HG02970 (cell line): ENCODE results near the gene ARHGAP42.

ENCODE experiments used
- ATAC-seq: cut with Tn5 transposase; IDR thresholded peaks from one replicate; pipeline ENCODE4 v1.9.1; 2021; ENCODE audit warnings: mild to moderate bottlenecking, moderate library complexity, moderate number of reproducible peaks; ENCODE audit not compliant: unreplicated experiment, low FRiP score

ARHGAP42 gene

GRCh38 chr11:100681064-100681502, 6.0 kb upstream of the ARHGAP42 start:
- ATAC-seq, result peak; percentile 100

GRCh38 chr11:100682247-100682969, 4.7 kb upstream of the ARHGAP42 start:
- no peak for ATAC-seq

- no peak for ATAC-seq
These were observed 4.0 kb upstream of the ARHGAP42 start for GRCh38 chr11:100683126-100683525.

- ATAC-seq, result no peak
These were observed 2.7 kb upstream of the ARHGAP42 start for GRCh38 chr11:100684101-100685065.

- ATAC-seq, result no peak
These were observed 523 bp upstream of the ARHGAP42 start for GRCh38 chr11:100686476-100687053.

- ATAC-seq, result peak; percentile 49
These were observed 725 bp downstream of the ARHGAP42 start for GRCh38 chr11:100687630-100688395.

- no peak for ATAC-seq
These were observed 2.1 kb downstream of the ARHGAP42 start for GRCh38 chr11:100689141-100689540.

- ATAC-seq, result no peak
These were observed 5.0 kb downstream of the ARHGAP42 start for GRCh38 chr11:100691896-100692653.

- no peak for ATAC-seq
These were observed 8.8 kb downstream of the ARHGAP42 start for GRCh38 chr11:100695911-100696310.

- ATAC-seq, result no peak
These were observed 16.1 kb downstream of the ARHGAP42 start for GRCh38 chr11:100703139-100703538.

- no peak for ATAC-seq
These were observed 16.9 kb downstream of the ARHGAP42 start for GRCh38 chr11:100703801-100704575.

- no peak for ATAC-seq
These were observed 18.4 kb downstream of the ARHGAP42 start for GRCh38 chr11:100705447-100705846.

GRCh38 chr11:100706179-100706578, 19.1 kb downstream of the ARHGAP42 start:
- no peak for ATAC-seq

- peak; percentile 62 for ATAC-seq
These were observed 22.3 kb downstream of the ARHGAP42 start for GRCh38 chr11:100709233-100709957.

- ATAC-seq, result no peak
These were observed 24.9 kb downstream of the ARHGAP42 start for GRCh38 chr11:100711984-100712383.

GRCh38 chr11:100712583-100712982, 25.5 kb downstream of the ARHGAP42 start:
- no peak for ATAC-seq

- ATAC-seq, result no peak
These were observed 28.2 kb downstream of the ARHGAP42 start for GRCh38 chr11:100715165-100715761.

- no peak for ATAC-seq
These were observed 29.8 kb downstream of the ARHGAP42 start for GRCh38 chr11:100716838-100717237.
